ENCODE data around the gene KRI1. TPM values are rescaled to one million over a fixed set of nuclear protein-coding genes. Genes with fewer than 3 reads are reported as not detected.

KRI1 gene
- total and polyA plus RNA-seq, 7 donors = 14.8 to 21.6 (median 20.2) TPM

DNA sequence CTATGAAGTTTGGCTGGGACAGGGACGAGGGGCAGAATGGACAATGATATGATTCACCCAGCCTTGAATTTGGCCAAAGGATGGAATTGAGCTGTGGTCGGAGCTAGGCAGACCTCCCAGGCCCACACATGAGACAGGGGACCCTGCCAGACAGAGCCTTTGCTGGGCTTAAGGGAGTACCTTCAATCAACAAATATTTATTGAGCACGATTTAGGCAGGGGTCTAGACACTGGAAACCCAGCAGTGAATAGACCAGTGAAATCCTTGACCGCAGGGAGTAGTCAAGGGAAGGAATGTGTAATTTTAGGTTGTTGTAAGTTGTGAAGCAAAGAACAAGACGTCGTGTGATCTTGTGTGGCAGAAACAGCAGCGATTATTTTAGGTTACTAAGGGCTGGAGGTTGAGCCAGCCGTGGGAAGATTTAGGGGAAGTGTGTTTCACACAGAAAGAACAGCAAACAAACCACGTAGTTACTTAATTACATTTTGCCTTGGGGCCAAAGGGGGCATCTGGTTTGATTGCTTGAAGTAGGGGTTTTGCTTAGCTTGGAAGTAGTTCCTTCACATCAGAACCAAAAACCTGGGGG lies 38.2 kb upstream of the KRI1 start:
- 33 to 61% (median 40%) methylated on average over 9 of the region's 9 CpGs for WGBS, 3 donors
- DNase-seq (no peak), ATAC-seq (no peak)
- no peaks in the 10 kb centered on the region for H3K9me3 ChIP-seq
- TF ChIP-seq CTCF (IDR thresholded peaks at IDR 0.05) = no peak
- peaks cover 16% of the 10 kb centered on the region for H3K4me1 ChIP-seq
- peak overlapping the region; percentile 81 for H3K27ac ChIP-seq
- peak overlapping the region; percentile 100 for H3K4me3 ChIP-seq
- intact Hi-C loops (cut with DNase I) = no loop called here
- no peaks in the 10 kb centered on the region for H3K36me3 ChIP-seq (ENCODE audit: insufficient read depth in 1 of 2, low read depth in 1 of 2)
- H3K27me3 ChIP-seq (ENCODE audit: insufficient read depth in 3 of 3, low read length in 2 of 3) = no peaks in the 10 kb centered on the region

GRCh38 chr19:10603084-10603872 lies 37.5 kb upstream of the KRI1 start:
- H3K4me1 ChIP-seq = peaks cover 16% of the 10 kb centered on the region
- H3K36me3 ChIP-seq (ENCODE audit: insufficient read depth in 1 of 2, low read depth in 1 of 2) = no peaks in the 10 kb centered on the region
- no peak for TF ChIP-seq CTCF (IDR thresholded peaks at IDR 0.05)
- WGBS, 3 donors = 9 to 20% (median 12%) methylated on average over 17 to 19 of the region's 19 CpGs
- ATAC-seq = peak; percentile 11 to 26 (median 20)
- H3K9me3 ChIP-seq = no peaks in the 10 kb centered on the region
- peak overlapping the region; percentile 100 for H3K4me3 ChIP-seq
- intact Hi-C loops (cut with DNase I) = no loop called here
- H3K27ac ChIP-seq = peak overlapping the region; percentile 81
- no peaks in the 10 kb centered on the region for H3K27me3 ChIP-seq (ENCODE audit: insufficient read depth in 3 of 3, low read length in 2 of 3)
- peak; percentile 47 to 69 for DNase-seq

- 0 to 1% (median 0%) methylated on average over 35 to 76 of the region's 76 CpGs for WGBS, 3 donors
- DNase-seq = peak; percentile 89 to 91
- Histone ChIP-seq H3K27ac (peak overlapping the region; percentile 81), H3K4me1 (peaks cover 16% of the 10 kb centered on the region), H3K36me3 (ENCODE audit: insufficient read depth in 1 of 2, low read depth in 1 of 2) (no peaks in the 10 kb centered on the region), H3K4me3 (peak overlapping the region; percentile 100), H3K9me3 (no peaks in the 10 kb centered on the region), H3K27me3 (ENCODE audit: insufficient read depth in 3 of 3, low read length in 2 of 3) (no peaks in the 10 kb centered on the region)
- ATAC-seq = peak; percentile 98 to 100 (median 98)
- intact Hi-C loops (cut with DNase I) = no loop called here
- TF ChIP-seq CTCF (IDR thresholded peaks at IDR 0.05) = no peak
These were observed 36.7 kb upstream of the KRI1 start for GRCh38 chr19:10602330-10603083.

GRCh38 chr19:10601999-10602329 lies 36.2 kb upstream of the KRI1 start:
- WGBS, 3 donors = 18 to 28% (median 21%) methylated on average over 7 of the region's 7 CpGs
- Histone ChIP-seq H3K9me3 (no peaks in the 10 kb centered on the region), H3K27me3 (ENCODE audit: insufficient read depth in 3 of 3, low read length in 2 of 3) (no peaks in the 10 kb centered on the region), H3K27ac (no peak overlapping the region), H3K4me1 (peaks cover 16% of the 10 kb centered on the region), H3K36me3 (ENCODE audit: insufficient read depth in 1 of 2, low read depth in 1 of 2) (no peaks in the 10 kb centered on the region), H3K4me3 (peak overlapping the region; percentile 100)
- intact Hi-C loops (cut with DNase I) = no loop called here
- ATAC-seq = no peak
- TF ChIP-seq CTCF (IDR thresholded peaks at IDR 0.05) = no peak
- DNase-seq = no peak
